H1 (cell line): ENCODE measurements around the gene SEMA3E. TPM values are rescaled to one million over a fixed set of nuclear protein-coding genes. Genes with fewer than 3 reads are reported as not detected.

Source experiments
- BCL11A ChIP-seq, 2 experiments: IDR thresholded peaks; one replicate each; pipeline ENCODE4 v1.6.1; 2011; ENCODE audit warnings: low read depth in 2 of 2, low read length in 2 of 2, mild to moderate bottlenecking in 2 of 2
- polyA plus RNA-seq, 7 experiments: library from polyadenylated mRNA; depleted of rRNA in 3 of 7; stranded (reverse) in 5 of 7; unstranded in 2 of 7; fragments of >200 nt in 5 of 7; fragments of 200-250 nt in 2 of 7; gene quantifications; 1 replicate in 5 of 7; 2 replicates in 1 of 7; 4 replicates in 1 of 7; pipeline versions ENCODE4 v1.2.1 to v1.2.3, GENCODE V29; 2011 to 2013; ENCODE audit warnings: missing spikeins in 2 of 7, mixed read lengths in 2 of 7
- total RNA-seq: library from RNA; stranded (reverse); fragmentation: NEBNext Ultra II Directional; extraction: Animal tissue kit (Norgen Biotek cat#: 25700); gene quantifications from 2 replicates; pipeline ENCODE4 v1.2.1, GENCODE V29; 2021

Gene SEMA3E
- total and polyA plus RNA-seq, 2 of the 8 experiments (the other 6 are each of a cell fraction or from before 2014, with no cell fraction given): 0.93 to 0.94 TPM

DNA sequence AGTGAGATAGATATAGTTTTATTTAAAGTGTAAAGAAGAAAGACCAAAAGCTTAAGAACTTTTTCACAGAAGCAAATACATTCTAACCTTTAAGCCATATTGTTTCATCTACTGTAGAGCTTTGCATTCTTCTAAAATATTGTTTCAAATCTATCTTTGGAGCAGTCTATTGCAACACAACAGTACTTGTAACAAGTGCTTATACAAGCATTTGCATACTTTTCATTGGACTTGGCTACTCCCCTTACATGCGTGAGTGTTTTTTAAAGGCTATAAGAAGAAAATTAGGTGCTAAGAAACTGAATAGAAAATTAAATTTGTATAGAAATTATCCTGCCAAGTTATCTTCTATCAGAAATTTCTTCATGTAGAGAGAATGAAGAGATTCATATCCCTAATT is 45.3 kb downstream of the SEMA3E start (continued):
- TF ChIP-seq BCL11A (IDR thresholded peaks at IDR 0.05; ENCODE audit: low read depth in 2 of 2, low read length in 2 of 2): no peak
